ENCODE measurements around the gene NYNRIN. TPM values are rescaled to one million over a fixed set of nuclear protein-coding genes. Genes with fewer than 3 reads are reported as not detected.

Gene NYNRIN
- total RNA-seq, 4 donors from 2014 or later, result 4.7 to 14.7 (median 11.8) TPM

DNA sequence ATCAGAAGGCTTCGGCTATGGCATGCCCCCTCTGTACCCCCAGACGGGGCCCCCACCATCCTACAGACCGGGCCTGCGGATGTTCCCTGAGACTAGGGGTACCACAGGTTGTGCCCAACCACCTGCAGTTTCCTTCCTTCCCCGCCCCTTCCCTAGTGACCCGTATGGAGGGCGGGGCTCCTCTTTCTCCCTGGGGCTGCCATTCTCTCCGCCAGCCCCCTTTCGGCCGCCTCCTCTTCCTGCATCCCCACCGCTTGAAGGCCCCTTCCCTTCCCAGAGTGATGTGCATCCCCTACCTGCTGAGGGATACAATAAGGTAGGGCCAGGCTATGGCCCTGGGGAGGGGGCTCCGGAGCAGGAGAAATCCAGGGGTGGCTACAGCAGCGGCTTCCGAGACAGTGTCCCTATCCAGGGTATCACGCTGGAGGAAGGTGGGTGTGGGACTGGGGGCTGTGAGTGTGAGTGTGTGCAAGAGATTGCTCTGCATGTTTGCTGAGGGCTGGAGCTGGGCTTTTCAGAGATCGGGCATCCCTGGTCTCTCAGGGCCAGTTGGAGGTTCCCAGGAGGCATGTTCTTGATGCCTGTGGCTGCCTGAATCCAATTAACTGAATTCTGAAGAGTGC is 22.2 kb upstream of the NYNRIN start:
- WGBS, 2 donors, result 74 to 84% methylated on average over 5 to 8 of the region's 16 CpGs

DNA sequence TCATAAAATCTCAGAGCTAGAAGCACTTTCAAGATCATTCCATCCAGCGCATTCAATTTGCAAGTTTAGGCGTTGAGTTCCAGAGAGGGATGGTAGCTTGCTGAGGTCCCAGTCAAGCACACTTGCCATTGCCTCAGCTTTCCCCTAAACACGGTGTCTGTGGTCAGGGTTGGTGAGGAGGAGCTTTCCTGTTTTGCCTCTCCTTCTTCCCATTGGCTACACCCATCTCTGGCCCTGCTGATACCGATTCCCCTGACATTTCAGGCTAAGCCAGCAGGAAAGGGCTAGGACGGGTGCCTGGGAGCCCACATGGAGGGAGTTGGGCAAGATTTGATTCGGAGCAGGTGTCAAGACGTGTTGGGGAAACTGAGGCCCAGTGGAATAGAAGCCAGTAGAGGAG is 21.7 kb upstream of the NYNRIN start:
- intact Hi-C loops (cut with DNase I), result no loop called here
- no peak overlapping the region for H3K27ac ChIP-seq

More for the DNA sequence above, 22.2 kb upstream of the NYNRIN start:
- H3K36me3 ChIP-seq, result peaks cover 0 to 37% (median 0%) of the 10 kb centered on the region in 3 donors
- intact Hi-C loops (cut with DNase I), result no loop called here
- no peak for TF ChIP-seq POLR2A (IDR thresholded peaks at IDR 0.05)
- TF ChIP-seq, protein P1, sequence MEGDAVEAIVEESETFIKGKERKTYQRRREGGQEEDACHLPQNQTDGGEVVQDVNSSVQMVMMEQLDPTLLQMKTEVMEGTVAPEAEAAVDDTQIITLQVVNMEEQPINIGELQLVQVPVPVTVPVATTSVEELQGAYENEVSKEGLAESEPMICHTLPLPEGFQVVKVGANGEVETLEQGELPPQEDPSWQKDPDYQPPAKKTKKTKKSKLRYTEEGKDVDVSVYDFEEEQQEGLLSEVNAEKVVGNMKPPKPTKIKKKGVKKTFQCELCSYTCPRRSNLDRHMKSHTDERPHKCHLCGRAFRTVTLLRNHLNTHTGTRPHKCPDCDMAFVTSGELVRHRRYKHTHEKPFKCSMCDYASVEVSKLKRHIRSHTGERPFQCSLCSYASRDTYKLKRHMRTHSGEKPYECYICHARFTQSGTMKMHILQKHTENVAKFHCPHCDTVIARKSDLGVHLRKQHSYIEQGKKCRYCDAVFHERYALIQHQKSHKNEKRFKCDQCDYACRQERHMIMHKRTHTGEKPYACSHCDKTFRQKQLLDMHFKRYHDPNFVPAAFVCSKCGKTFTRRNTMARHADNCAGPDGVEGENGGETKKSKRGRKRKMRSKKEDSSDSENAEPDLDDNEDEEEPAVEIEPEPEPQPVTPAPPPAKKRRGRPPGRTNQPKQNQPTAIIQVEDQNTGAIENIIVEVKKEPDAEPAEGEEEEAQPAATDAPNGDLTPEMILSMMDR (IDR thresholded peaks at IDR 0.05), result no peak
- no peaks in the 10 kb centered on the region for H3K27me3 ChIP-seq
- DNase-seq, result no peak
- H3K27ac ChIP-seq, result no peak overlapping the region
- H3K9me3 ChIP-seq, result no peaks in the 10 kb centered on the region
- no peak overlapping the region for H3K4me3 ChIP-seq
- H3K4me1 ChIP-seq, result peaks cover 17 to 71% (median 20%) of the 10 kb centered on the region in 3 donors

DNA sequence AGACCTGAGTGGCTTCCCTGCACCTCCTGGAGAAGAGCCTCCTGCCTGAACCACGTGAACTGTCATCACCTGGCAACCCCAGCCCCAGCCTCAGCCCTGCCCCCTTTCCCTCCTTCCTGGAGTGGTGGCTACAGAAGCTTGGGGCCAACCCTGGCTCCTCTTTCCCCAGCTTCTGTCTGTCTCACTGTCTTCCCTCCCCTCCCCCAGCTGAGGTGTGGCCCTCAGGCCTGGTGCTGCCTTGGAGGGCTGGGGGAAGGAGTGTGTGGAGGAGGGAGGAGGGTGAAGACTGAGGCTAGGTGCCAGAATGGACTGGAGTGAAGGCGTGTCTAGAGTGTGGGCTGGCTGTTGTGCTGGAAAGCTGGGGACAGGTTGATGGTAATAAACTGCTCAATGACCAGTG is 21.1 kb upstream of the NYNRIN start:
- Histone ChIP-seq H3K36me3 (peaks cover 0 to 37% (median 0%) of the 10 kb centered on the region in 3 donors), H3K27me3 (no peaks in the 10 kb centered on the region), H3K4me3 (no peak overlapping the region), H3K4me1 (peaks cover 17 to 71% (median 20%) of the 10 kb centered on the region in 3 donors), H3K27ac (peak overlapping the region in 2 of 4 donors; percentile 11 to 68), H3K9me3 (no peaks in the 10 kb centered on the region)
- intact Hi-C loops (cut with DNase I), result no loop called here
- no peak for DNase-seq
- WGBS, 2 donors, result 45 to 56% methylated on average over 2 of the region's 2 CpGs
- TF ChIP-seq, protein P1 (IDR thresholded peaks at IDR 0.05), result no peak
- no peak for TF ChIP-seq POLR2A (IDR thresholded peaks at IDR 0.05)

More for the DNA sequence above, 21.7 kb upstream of the NYNRIN start:
- DNase-seq, result no peak
- WGBS, 2 donors, result 70 to 80% methylated on average over 6 to 7 of the region's 7 CpGs
- TF ChIP-seq POLR2A (IDR thresholded peaks at IDR 0.05), result no peak
- TF ChIP-seq, protein P1 (IDR thresholded peaks at IDR 0.05), result no peak
- H3K9me3 ChIP-seq, result no peaks in the 10 kb centered on the region
- peaks cover 17 to 71% (median 20%) of the 10 kb centered on the region in 3 donors for H3K4me1 ChIP-seq
- peaks cover 0 to 37% (median 0%) of the 10 kb centered on the region in 3 donors for H3K36me3 ChIP-seq
- no peaks in the 10 kb centered on the region for H3K27me3 ChIP-seq
- H3K4me3 ChIP-seq, result no peak overlapping the region

DNA sequence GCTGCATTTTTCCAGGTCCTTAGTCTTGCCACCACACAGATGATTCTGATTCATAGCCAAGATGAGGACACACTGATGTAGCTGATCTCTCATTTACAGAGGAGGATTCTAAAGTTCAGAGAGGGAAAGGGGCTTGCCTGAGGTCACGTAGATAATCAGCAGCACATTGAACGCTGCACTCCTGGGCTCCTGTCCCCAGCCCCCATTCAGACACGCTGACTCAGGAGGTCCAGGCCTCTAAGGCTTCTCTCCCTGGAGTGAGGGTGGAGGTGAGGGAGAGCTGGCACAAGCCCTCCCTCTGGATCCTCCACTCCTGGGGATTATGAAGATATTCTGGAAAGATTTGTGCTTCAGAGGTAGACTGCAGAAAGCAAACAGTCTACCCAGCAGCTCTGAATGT is 20.5 kb upstream of the NYNRIN start:
- H3K4me1 ChIP-seq, result peaks cover 17 to 66% (median 20%) of the 10 kb centered on the region in 3 donors
- DNase-seq, result no peak
- whole genome bisulfite sequencing, 2 donors, result 56% methylated on average over 3 of the region's 3 CpGs; no CpG with 5 or more reads in 1 of the 2 donors
- no peaks in the 10 kb centered on the region for H3K9me3 ChIP-seq
- H3K4me3 ChIP-seq, result no peak overlapping the region
- intact Hi-C loops (cut with DNase I), result no loop called here
- peaks cover 0 to 32% (median 0%) of the 10 kb centered on the region in 3 donors for H3K36me3 ChIP-seq
- TF ChIP-seq, protein P1 (IDR thresholded peaks at IDR 0.05), result no peak
- no peak for TF ChIP-seq POLR2A (IDR thresholded peaks at IDR 0.05)
- peak overlapping the region; percentile 21 to 68 (median 48) for H3K27ac ChIP-seq
- no peaks in the 10 kb centered on the region for H3K27me3 ChIP-seq
